ENCODE results near the gene RAB4B.
A peak's percentile ranks its signal among the peaks of the same experiment; 100 is the strongest.
"Not testable (repeated sequence)": the region's sequence is repeated elsewhere in the genome, so short reads cannot be mapped to it uniquely, and the experiment has no call there.

The RAB4B gene

GRCh38 chr19:40781140-40781539 is 3.1 kb downstream of the RAB4B start:
- DNase-seq, result no peak

GRCh38 chr19:40783711-40784110 is 5.7 kb downstream of the RAB4B start:
- no peak for DNase-seq

DNA sequence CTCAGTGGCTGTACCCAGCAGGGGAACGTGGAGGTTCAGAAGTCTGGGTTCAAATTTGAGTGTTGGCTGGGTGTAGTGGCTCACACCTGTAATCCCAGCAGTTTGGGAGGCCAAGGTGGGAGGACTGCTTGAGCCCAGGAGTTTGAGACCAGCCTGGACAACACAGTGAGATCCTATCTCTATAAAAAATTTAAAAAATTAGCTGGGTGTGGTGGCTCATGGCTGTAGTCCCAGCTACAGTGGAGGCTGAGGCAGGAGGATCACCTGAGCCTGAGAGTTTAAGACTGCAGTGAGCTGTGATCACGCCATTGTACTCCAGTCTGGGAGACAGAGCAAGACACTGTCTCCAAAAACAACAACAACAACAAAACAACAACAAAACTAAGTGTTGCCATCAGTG is 6.1 kb downstream of the RAB4B start:
- not testable (repeated sequence) for DNase-seq

- DNase-seq, result no peak
These were observed 7.5 kb downstream of the RAB4B start for GRCh38 chr19:40785526-40785925.

GRCh38 chr19:40786060-40787037 is 8.3 kb downstream of the RAB4B start:
- DNase-seq, result no peak

GRCh38 chr19:40791349-40791748 is 13.3 kb downstream of the RAB4B start:
- DNase-seq, result no peak

DNA sequence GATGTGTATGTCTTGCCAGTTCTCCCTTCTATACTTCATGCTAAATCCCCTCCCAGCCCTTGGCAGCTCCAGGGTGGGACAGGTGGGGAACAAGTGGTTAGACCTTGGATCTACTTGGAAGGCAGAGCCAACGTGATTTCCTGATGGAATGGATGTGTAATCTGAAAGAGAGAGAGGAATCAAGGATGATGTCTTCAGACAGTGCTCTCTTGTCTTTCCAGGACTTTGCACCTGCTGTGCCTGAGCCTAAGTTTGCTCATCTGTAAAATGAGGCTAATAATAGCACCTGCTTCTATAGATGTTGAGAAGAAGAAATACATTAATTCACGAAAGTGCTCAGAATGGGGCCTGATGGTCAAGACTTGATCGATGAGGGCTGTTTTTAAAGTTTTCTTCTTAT is 13.9 kb downstream of the RAB4B start:
- no peak for DNase-seq

DNA sequence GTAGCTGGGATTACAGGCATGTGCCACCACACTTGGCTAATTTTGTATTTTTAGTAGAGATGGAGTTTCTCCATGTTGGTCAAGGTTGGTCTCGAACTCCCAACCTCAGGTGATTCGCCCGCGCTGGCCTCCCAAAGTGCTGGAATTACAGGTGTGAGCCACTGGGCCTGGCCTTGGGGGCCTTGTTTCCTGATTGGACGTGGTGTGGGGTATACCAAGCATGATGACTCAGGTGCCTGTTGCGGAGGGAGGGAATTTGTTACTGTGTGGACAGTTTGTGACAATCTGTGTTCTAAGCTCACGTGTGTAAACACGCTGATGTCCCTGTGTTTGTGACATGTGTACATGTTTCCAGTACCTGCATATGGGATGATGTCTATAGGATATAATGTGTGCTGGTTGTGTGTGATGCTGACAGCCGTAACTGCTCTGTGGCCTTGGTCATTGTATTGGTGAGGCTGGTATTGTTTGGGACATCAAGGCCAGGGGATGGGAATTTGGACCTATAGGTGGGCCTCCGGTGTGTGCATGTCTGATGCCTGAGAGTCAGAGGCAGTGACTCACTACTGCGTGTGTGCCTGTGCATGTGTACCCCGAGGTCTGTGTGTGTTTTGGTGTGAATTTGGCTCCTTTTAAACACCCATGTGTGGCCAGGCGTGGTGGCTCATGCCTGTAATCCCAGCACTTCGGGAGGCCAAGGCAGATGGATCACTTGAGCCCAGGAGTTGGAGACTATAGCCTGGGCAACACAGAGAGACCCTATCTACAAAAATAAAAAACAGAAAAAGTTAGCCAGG is 19.3 kb downstream of the RAB4B start:
- no peak for DNase-seq

GRCh38 chr19:40797963-40798682 is 20.1 kb downstream of the RAB4B start:
- peak; percentile 79 to 80 for DNase-seq

GRCh38 chr19:40798683-40799557 is 20.9 kb downstream of the RAB4B start, which contains the start of gene EGLN2:
Gene EGLN2 (plus strand): TSS chr19:40799191. CDS start chr19:40800573, 1,382 bp downstream.
- DNase-seq, result peak; percentile 100

GRCh38 chr19:40799558-40800338 is 21.7 kb downstream of the RAB4B start:
- DNase-seq, result peak in 1 of 2 donors; percentile 41

- DNase-seq, result peak in 1 of 2 donors; percentile 21
These were observed 22.4 kb downstream of the RAB4B start for GRCh38 chr19:40800339-40800996.

- DNase-seq, result no peak
These were observed 22.9 kb downstream of the RAB4B start for GRCh38 chr19:40800997-40801377.

- DNase-seq, result no peak
These were observed 23.6 kb downstream of the RAB4B start for GRCh38 chr19:40801426-40802299.

DNA sequence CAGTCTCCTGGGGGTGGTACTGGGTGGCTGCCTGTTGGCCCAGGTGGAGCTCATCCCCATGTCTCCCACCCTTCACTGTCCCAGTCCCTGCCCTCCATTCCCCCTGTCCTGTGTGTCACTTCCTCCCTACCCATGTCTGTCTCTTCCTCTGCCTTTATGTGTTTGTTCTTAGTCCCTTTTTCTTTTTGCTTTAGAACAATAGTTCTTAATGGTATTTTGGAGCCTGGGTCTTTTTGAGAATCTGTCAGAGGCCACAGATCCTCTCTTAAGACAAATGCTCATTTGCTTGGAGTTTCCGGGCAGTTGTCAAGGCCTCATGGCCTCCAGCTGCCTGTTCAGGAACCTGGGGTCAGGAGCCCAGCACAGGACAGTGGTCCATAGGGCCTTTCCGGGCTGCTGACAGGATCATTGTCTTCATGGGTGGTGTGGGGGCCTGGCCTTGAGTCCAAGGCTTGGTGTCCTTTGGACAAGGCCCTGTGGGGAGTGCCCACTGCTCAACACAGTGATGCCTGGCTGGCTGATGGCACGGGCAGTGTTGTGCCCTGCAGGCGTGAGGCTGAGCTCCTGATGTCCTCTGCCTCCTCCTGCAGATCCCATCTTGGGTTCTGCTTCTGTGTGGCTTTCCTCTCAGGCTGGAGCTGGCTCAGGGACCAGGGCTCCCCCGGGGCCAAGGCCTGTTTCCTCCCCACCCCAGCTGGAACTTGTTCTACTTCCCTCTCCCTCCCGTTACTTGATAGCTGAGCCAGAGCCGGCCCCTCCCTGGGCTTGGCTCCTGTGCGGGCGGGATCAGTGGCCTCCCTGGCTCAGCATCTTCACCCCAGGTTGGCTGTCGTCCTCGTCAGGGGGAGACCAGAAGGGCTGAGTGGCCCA is 24.5 kb downstream of the RAB4B start:
- peak in 1 of 2 donors; percentile 33 for DNase-seq

DNA sequence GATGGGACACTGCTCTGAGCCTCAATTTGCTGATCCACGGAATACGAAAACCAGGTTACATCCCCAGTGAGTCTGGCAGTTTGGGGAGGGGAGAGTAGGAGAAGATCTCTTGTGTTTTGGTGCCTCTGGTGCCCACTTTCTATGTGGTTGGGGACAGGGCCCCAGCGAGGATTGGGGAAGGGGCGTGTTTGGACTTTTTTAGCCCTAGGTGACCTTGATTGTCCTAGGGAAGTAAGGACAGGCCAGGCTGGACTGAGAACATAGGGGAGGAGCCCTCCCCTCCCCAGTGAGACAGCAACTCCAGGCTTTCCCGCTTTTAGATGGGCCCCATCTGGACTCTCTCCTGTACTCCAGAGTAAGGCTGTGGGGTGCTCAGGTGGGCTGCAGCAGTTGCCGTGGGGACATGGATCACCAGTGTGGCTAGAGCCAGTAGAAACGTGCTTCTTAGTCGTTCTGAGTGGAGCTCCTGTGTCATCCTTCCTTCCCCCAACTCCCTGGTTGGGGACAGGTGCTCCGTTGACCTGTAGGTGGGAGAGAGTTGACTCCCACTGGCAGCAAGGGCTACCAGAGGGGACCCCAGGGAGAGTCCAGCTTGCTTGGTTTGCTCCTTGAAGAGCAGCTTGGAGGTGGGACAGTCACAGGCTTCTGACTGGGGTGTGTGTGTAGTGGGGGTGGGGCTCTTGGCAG is 25.3 kb downstream of the RAB4B start:
- DNase-seq, result no peak

GRCh38 chr19:40803857-40804782 is 26.1 kb downstream of the RAB4B start:
- peak; percentile 84 to 92 for DNase-seq
